ENCODE measurements around the gene LMO7.
"Not testable (repeated sequence)": the region's sequence is repeated elsewhere in the genome, so short reads cannot be mapped to it uniquely, and the experiment has no call there.

The LMO7 gene

DNA sequence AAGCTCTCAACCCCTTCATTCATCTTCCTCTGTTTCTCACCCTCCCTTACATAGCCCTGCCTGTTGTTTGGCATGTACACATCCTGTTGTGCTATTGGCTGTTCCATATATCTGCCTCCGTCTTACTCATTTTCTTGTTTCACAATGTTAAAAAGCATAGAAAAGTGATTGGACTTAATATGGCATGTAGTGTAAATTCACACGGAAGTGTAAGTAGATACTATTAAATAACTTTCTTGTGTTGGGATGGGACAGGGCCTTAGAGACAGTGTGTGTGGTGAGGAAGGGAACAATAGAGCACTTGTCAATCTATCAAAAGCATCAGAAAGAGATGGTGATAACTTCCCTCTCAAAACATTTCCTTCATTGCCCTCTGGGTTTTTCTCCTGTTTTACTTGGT lies 12.3 kb downstream of the LMO7 start:
- no peak for DNase-seq

DNA sequence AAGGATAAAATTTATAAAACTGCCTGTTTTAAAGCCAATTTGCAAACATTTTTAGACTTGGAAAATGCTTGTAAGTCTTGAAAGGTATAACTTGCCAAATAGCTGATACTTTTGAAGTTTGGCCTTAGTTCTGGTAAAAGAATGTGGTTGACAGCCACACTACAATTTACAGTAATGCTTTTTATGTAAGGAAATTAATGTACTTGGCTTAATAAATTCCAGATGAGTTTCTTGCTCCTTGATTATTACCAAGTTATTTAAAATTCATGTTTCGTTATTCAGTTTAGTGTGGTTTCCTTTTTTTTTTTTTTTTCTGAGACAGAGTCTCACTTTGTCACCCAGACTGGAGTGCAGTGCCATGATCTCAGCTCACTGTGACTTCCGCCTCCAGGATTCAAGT lies 14.9 kb downstream of the LMO7 start:
- no peak for DNase-seq

DNA sequence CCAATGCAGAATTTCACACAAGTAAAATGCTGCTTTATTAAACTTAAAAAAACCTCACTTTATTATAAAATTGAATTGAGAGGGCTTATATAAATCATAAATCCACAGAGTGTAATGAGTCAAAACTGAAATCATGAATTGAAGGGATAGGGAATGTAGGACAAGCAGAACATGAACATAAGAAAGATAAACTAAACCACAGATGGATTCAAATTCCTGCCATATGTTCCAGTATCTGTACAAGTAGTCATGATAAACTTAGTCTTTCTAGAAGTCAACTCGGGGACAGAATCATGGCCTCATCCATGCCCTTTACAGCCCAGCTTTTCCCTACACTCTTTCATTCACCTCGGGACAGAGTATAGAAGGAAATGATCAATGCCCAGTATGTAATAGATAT lies 16.6 kb downstream of the LMO7 start:
- DNase-seq, result no peak

DNA sequence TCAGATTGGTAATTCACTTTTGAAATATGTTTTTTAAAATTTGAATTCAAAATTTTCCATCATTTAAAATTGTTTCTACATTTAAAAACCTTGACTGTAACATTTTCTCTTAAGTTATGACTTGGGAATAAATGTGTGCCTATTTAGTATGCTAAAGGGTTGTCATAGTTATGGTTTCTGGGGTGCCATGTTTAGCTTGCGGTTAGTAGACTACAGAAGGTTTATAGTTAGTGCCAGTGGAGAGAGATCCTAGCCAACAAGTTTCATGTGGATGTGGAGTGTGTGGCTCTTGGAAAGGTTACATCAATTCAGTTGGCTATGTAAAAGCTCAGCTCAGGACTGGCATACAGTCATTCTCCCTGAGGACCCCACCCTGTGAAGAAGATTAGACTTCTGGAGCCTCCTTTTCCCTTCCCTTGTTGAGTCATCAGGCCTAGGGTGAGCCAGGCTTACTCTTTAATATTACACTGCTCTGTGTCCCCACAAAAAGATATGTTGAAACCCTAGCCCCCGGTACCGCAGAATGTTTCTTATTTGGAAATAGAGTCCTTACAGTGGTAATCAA lies 20.4 kb downstream of the LMO7 start:
- no peak for DNase-seq

DNA sequence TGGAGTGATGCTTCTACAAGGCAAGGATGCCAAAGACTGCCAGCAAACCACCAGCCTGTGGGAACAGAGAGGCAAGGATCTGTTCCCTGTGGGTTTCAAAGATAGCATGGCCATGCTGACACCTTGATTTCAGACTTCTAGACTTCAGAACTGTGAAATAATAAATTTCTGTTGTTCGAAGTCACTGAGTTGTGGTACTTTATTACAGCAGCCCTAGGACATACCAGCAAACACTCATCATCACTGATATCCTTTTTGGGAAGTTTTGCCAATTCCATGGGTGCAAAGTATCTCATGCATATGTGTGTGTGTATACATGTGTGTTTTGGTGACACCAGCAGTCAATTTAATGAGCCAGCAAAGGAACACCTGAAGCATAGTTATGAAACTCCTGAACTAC lies 21.0 kb downstream of the LMO7 start:
- DNase-seq, result no peak

DNA sequence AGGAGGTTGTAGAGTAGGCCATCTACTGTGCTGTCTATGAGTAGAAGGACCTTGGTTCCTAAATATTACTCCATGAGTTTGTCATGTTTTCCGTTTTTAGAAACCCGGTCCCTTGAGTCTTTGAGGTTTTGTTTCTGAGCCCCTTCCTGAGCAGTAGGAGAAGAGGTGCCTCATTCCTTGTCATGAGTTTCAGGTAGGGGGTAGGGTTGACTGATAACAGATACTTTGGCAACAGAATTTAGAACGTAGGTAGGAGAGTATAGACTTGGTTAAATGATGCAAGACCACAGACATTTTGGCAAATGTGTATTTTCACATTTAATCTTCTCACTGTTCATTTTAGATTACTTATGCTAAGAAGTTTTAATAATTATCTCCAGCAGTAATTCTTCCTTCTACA lies 24.6 kb downstream of the LMO7 start:
- no peak for DNase-seq

DNA sequence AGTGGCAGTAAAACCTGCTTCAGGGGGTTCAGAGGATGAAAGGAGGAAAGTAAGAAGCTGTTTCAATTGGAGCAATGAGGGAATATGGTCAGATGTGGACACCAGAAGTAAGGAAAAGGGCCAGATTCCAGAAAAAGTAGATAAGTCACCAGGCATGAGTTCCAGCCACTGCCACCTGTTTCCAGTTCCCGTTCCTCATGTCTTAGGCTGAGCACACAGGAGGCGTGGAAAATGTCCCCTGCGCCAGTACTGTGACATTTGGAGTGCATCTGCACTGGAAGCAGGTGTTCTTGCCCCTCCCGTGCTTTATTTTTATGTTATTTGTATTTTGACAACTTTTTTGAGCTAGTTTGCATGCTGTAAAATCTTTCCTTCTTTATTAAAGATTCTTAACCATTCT lies 25.3 kb downstream of the LMO7 start:
- DNase-seq, result no peak

DNA sequence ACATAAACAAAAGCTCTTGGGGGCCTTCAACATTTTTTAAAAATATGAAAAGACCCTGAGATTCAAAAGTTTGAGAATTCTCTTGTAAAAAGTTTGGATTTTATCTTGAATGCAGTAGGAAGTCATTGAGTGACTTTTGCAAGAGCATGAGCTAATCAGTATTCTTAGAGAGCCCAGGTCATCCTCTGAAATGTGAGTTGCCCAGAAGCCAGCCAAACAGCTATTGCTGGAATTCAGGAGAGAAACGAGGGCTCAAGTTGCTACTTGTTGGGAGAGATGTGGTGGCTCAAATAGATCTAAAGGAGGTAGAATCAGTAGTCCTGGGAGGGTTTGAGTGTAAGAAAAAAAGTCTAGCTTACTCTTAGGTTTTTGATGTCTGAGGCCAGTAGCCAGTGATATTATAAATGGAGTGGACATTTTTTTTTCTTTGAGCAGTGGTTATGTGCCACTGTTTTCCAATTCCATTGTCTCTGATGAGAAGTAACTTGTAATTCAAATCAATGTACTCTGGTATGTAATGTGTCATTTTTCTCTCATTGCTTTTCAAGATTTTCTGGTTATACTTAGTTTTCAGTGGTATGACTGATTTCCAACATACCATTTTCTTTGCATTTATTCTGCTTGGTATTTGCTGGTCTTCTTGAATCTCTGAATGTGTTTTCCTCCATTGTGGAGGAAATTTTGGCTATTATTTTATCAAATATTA lies 30.7 kb downstream of the LMO7 start:
- DNase-seq, result no peak

DNA sequence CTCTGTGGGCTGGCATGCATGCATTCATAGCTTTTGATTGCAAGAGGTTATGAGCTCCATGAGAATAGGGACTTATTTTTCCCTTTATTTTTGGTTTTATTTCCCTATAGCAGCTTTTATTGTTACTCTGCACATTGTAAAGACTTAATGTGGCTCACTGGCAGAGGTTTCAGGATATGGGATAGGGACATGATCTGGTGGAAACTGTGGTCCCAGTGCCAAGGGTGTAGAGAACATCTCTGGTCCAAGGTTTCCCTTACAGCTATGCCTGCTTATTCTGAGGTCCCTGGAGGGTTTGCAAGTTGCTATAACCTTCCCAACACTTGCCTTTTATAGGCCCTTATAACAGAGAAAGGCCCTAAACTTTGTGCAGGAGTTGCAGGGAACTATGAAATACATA lies 33.6 kb downstream of the LMO7 start:
- DNase-seq, result no peak

DNA sequence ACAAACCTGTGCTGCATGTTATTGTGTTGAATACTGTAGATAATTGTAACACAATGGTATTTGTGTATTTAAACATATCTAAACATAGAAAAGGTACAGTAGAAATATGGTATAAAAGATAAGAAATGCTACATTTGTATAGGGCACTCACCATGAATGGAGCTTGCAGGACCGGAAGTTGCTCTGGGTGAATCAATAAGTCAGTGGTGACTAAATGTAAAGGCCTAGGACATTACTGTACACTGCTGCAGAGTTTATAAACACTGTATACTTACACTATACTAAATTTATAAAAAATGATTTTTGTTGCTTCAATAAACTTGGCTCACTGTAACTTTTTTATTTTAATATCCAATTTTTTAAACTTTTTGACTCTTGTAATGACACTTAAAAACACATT lies 34.4 kb downstream of the LMO7 start:
- no peak for DNase-seq

DNA sequence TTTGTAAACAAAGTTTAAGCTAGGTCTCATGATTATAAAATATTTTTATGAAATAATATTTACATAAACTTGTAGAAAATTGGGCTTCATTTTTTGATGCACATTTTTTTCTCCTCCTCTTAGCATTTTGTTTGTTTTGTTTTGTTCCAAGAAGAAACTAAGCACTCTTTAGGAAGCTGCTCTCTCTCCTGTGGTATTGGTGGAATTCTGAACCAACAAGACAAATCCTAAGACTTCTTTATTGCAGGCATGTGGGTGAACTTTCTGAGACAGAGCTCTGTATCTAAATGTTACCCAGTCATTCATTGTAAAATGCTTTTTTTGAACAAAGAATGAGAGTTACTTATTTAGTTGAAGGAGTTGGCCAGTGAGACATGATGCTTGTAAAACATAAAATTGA lies 39.3 kb downstream of the LMO7 start:
- no peak for DNase-seq

DNA sequence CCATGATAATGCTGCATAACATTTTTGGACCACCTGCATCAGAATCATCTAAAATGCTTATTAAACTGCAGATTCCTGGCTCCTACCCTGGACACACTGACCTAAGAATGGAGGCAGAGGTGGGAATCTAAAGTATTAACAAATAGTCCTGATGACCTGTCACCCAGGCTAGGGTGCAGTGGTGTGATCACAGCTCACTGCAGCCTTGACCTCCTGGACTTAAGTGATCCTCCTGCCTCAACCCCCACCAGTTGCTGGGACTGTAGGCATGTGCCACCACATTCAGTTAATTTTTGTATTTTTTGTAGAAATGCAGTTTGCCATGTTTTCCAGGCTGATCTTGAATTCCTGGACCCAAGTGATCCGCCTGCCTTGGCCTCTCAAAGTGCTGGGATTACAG lies 43.3 kb downstream of the LMO7 start:
- DNase-seq, result no peak

DNA sequence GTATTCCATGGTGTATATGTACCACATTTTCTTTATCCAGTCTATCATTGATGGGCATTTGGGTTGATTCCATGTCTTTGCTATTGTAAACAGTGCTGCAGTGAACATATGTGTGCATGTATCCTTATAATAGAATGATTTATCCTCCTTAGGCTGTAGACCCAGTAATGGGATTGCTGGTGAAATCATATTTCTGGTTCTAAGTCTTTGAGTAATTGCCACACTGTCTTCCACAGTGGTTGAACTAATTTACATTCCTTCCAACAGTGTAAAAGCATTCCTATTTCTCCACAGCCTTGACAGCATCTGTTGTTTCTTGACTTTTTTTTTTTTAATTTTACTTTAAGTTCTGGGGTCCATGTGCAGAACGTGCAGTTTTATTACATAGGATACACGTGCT lies 44.1 kb downstream of the LMO7 start:
- DNase-seq, result not testable (repeated sequence)

DNA sequence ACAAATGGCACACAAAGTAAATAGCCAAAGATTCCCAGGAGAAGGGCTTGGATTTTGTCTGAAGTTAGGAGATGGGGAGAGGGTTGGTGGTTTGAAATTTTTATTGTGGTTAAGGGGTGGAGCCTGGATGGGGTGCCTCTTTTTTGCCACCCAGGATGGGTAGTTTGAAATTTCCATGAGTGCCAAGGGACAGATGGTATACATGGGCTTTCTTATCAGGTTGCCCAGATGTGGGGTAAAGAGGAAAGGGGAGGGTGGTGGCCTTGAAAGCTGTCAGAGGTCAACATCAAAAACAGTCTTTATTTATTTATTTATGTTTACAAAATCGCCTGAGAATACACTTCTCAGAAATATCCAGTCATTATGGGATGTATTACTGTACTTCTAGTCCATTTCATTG lies 46.2 kb downstream of the LMO7 start:
- no peak for DNase-seq

DNA sequence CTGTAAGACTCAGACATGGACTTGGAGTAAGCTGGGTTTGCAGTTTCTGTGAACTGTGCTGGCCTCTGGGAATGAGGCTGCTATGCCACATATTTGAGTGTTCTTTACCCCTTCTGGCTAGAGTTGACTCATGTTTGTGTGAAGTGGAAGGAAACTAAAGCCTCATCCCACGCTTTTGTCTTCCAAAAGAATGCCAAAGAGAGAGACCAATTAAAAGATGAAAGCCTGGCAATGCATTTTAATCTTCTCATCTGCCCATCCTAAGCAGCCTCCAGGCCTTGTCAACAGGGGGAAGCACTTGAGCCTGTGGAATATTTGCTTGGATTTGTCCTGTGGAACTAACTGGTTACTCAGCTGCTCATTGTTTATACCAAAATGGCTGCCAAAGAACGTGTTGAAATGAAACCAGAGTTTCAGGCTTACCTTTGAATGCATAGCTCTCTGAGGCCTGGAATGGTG lies 49.1 kb downstream of the LMO7 start:
- DNase-seq, result no peak

DNA sequence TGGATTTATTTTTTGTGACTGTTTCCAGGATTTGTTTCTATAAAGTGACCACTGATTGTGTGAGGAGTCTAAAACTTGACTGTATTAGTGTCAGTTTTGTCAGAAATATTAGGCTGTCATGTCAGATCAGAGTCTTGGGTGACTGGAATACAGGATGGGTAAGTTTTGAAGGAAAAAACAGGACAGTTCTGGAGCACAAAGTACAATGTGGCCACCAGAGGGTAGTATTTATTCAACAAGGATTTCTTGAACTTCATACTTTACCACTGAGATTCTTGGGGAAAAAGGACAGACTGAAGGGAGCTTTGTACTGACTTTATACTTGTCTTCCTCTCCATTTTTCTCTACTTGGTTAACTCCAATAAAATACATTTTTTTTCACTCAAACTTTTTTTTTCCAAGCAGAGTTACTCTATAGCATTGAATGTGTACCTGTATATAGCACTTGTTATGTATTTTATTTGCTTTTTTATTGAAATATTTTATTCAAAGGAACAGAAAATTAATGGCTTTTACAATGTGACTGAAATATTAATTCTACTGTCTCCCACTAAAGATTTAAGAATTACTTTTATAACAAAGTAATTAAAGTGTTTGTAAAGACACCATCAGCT lies 51.1 kb downstream of the LMO7 start:
- no peak for DNase-seq

DNA sequence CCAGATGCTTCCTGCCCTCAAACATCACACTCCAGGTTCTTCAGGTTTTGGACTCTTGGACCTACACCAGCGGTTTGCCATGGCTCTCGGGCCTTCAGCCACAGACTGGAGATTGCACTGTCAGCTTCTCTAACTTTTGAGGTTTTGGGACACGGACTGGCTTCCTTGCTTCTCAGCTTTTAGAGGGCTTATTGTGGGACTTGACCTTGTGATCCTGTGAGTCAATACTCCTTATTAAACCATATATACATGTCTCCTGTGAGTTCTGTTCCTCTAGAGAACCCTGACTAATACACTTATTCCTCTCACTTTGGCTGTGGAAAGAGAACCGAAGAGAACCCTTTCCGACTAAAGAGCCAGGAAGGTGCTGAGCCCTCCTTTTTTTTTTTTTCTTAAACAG lies 53.6 kb downstream of the LMO7 start:
- DNase-seq, result no peak

DNA sequence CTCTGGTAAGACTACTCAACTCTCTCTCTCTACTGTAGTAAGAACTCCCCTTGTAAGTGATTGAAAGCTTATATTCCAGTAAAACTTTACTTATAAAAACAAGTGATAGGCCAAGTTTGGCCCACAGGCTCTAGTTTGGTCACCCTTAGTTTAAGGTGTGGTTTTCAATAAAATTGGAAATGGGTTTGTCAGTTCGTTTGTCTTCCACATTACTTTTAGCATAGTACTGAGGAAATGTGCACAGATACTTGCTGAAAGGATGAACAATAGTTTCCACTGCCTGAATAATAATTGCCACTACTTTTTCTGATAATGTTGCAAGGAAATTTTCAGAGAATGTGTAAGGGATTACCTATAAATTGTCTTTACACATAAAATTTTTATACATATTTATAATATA lies 54.5 kb downstream of the LMO7 start:
- no peak for DNase-seq

DNA sequence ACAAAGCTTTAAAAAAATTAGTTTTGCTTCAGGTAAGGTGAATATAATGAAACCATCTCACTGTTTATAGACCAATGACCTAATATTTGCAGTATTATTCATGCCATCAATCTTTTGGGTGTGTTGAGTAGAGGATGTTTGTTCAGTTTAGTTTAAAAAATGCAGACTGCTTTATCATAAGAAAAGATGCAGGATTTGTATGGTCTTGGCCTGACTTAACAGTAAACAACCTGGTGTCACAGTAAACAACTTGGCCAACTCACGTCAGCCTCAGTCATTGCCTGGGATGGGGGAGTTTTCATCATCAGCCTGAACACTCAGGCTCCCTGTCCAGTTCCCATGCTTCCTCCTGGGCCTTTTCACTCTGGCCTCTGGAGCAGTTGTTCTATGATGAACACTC lies 55.1 kb downstream of the LMO7 start:
- no peak for DNase-seq

DNA sequence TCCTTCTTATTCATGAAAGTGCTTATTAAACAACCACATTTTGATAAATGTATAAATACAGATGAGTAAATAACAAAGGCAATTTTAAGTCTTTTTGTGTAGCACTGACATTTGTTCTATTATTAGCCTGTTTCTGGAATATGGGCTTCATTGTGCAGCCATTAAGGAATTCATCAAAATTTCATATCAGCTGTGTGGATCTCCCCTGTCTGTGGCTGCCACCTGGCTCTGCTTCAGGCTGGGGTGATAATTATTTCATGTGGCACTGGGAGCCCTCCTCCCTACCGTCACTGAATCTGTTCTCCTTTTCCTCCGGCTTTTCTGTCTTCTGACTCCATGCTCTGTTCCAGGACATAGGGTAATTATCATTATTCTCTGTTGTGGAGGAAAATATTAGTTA lies 57.1 kb downstream of the LMO7 start:
- no peak for DNase-seq

DNA sequence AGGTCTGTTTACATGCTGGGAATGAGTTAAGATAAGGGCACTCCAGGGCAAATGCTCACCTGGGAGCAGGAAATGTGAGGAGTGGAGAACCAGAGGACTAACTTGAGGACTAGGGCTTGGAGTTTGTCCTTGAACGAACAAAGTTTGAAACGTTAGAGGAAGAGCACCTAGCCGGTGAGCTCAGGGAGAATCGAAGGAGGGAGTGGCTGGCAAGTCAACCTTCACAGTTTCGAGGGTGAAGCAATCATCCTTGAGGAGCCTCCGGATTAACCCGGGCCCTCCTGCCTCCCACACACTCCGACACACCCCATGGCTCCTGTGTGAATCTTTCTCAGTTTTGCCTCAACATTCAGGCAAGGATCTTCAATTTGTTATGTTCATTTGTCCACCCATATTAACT lies 58.6 kb downstream of the LMO7 start:
- no peak for DNase-seq

DNA sequence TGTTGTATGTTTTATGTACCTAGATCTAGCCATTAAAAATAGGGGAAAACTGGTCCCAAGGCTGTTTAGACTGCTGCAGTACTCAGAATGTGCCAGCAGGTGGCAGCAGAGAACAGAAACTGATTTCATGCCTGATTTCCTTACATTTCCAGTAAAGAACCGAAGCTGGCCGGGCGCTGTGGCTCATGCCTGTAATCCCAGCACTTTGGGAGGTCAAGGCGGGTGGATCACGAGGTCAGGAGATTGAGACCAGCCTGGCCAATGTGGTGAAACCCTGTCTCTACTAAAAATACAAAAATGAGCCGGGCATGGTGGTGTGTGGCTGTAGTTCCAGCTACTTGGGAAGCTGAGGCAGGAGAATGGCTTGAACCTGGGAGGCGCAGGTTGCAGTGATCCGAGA lies 59.8 kb downstream of the LMO7 start:
- DNase-seq, result peak; percentile 78

DNA sequence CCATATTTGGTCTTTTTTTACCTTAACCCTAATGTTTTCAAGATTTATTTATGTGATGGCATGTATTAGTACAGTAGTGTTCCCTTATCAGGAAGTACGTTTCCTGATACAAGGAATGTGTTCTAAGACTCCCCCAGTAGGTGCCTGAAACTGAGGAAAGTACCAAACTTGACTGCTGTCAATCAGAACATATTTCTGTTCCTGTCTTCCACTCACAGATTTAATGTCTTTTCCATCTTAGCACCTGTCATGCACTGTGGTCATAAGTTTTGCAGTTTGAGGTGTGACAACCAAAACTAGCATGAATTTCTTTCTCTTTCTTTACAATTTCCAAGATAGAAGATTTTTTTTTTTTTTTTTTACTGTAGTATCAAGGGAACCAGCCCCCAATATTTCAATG lies 62.9 kb downstream of the LMO7 start:
- no peak for DNase-seq

DNA sequence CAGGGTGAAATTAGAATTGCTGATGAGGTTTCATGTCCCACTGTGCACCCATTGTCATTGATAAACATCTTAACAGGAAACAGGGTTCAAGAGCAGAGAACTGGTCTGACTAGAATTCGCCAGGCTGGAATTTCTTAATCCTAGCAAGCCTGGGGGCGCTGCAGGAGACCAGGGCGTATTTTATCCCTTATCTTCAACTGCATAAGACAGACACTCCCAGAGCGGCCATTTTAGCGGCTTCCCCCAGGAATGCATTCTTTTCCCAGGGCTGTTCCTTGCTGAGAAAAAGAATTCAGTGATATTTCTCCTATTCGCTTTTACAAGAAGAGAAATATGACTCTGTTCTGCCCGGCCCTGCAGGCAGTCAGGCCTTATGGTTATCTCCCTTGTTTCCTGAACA lies 63.6 kb downstream of the LMO7 start:
- not testable (repeated sequence) for DNase-seq

DNA sequence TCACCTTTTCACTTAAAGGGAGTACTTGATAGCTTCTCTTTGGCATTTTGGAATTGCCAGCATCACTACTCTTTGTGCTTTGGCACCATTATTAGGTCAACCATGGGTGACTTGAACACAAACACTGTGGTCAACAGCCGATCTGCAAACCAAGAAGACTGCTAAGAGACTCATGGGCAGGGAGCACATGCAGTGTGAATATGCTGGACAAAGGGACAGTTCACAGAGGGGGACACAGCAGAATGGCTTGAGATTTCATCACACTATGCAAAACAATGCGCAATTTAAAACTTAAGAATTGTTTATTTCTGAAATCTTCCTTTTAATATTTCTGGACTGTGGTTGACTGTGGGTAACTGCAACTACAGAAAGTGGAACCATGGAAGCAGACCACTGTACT lies 64.4 kb downstream of the LMO7 start:
- DNase-seq, result no peak

Measured in activated T-cell treated with anti-CD3 and anti-CD28 coated beads, Interleukin-2, amount 50 U/mL, for 1 hour (primary cell).